DND-41 (cell line): ENCODE measurements around the gene GRIPAP1.

Experiments used
- ATAC-seq: fragments of 200-7000 bp; cut with Tn5 transposase; 3 replicates; pipeline ENCODE4 v1.9.1; 2021; ENCODE audit warnings: low read depth; ENCODE audit not compliant: insufficient read depth
- DNase-seq: peaks from one replicate; pipeline ENCODE4 v3.0.0-alpha.2; 2020
- H2AFZ ChIP-seq: 2 replicates; pipeline ENCODE4 v1.6.0; 2012; ENCODE audit warnings: low read depth, low read length
- H3K27ac ChIP-seq: 2 replicates; pipeline ENCODE4 v1.5.1; 2012; ENCODE audit warnings: low read length, inconsistent platforms
- H3K27me3 ChIP-seq: fragments of 200-600 bp; sonication (generic); 2 replicates; pipeline ENCODE4 v1.6.0; 2012; ENCODE audit warnings: low read length, mild to moderate bottlenecking, inconsistent platforms; ENCODE audit not compliant: insufficient read depth, poor library complexity
- H3K36me3 ChIP-seq: 2 replicates; pipeline ENCODE4 v1.5.1; 2012; ENCODE audit warnings: low read length, inconsistent platforms; ENCODE audit not compliant: insufficient read depth
- H3K4me1 ChIP-seq: 2 replicates; pipeline ENCODE4 v1.5.1; 2012; ENCODE audit warnings: mild to moderate bottlenecking, low read length; ENCODE audit not compliant: insufficient read depth
- H3K4me2 ChIP-seq: 2 replicates; pipeline ENCODE4 v1.6.0; 2012; ENCODE audit warnings: mild to moderate bottlenecking, moderate library complexity, low read length, inconsistent platforms; ENCODE audit not compliant: insufficient read depth
- H3K4me3 ChIP-seq, 2 experiments: fragments of 200-600 bp in 1 of 2; shearing (Covaris generic) in 1 of 2; 2 replicates each; pipeline ENCODE4 v1.5.1; 2012 to 2016; ENCODE audit warnings: inconsistent platforms in 2 of 2, low read length in 2 of 2, mild to moderate bottlenecking in 2 of 2, low read depth in 1 of 2, moderate library complexity in 1 of 2
- H3K79me2 ChIP-seq: 2 replicates; pipeline ENCODE4 v1.6.0; 2012; ENCODE audit warnings: low read length, inconsistent platforms; ENCODE audit not compliant: insufficient read depth
- H3K9ac ChIP-seq: 2 replicates; pipeline ENCODE4 v1.6.0; 2012; ENCODE audit warnings: low read depth, mild to moderate bottlenecking, inconsistent platforms, low read length, moderate library complexity
- H3K9me3 ChIP-seq: 2 replicates; pipeline ENCODE4 v1.5.1; 2012; ENCODE audit warnings: low read length, moderate library complexity, mild to moderate bottlenecking, inconsistent platforms; ENCODE audit not compliant: insufficient read depth, severe bottlenecking
- H4K20me1 ChIP-seq: 2 replicates; pipeline ENCODE4 v1.6.0; 2012; ENCODE audit warnings: low read length; ENCODE audit not compliant: insufficient read depth
- EZH2 ChIP-seq: IDR thresholded peaks from 3 replicates; pipeline ENCODE4 v1.6.1; 2012; ENCODE audit warnings: borderline replicate concordance, low read depth, mild to moderate bottlenecking, moderate library complexity, low read length, inconsistent platforms; ENCODE audit not compliant: severe bottlenecking
- TF ChIP-seq, protein P1 (sequence below): IDR thresholded peaks from 2 replicates; pipeline ENCODE4 v1.5.1; 2012; ENCODE audit warnings: borderline replicate concordance, low read length, moderate library complexity, mild to moderate bottlenecking; ENCODE audit not compliant: poor library complexity, severe bottlenecking; ENCODE audit errors: extremely low read depth

The GRIPAP1 gene

DNA sequence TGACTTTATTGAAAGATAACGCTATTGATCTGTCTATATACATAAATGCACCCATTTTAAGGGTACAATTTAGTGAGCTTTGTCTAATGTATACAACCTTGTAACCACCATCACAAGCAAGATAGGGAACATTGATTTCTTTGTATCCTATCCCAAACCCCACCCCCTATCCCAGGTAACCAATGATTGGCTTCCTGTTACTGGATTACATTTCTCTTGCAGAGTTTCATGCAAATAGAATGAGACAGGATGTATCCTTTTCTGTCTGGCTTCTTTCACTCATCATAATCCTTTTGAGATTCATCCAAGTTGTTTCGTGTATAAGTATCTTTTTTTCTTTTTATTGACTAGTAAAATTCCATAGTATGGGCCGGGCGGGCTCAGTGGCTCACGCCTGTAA, 1.6 kb upstream of the GRIPAP1 start:
- Histone ChIP-seq H3K36me3 (peaks cover 17% of the 10 kb centered on the region), H3K79me2 (peaks cover 19% of the 10 kb centered on the region), H3K9ac (no peak overlapping the region), H2AFZ (no peak overlapping the region), H3K4me3 (no peak overlapping the region), H3K27ac (no peak overlapping the region), H3K9me3 (no peaks in the 10 kb centered on the region), H3K4me1 (peaks cover 22% of the 10 kb centered on the region), H3K4me2 (no peak overlapping the region), H4K20me1 (no peaks in the 10 kb centered on the region; the same call in 1 of the 2 replicates), H3K27me3 (no peaks in the 10 kb centered on the region)
- no peak for TF ChIP-seq EZH2
- TF ChIP-seq, protein P1, sequence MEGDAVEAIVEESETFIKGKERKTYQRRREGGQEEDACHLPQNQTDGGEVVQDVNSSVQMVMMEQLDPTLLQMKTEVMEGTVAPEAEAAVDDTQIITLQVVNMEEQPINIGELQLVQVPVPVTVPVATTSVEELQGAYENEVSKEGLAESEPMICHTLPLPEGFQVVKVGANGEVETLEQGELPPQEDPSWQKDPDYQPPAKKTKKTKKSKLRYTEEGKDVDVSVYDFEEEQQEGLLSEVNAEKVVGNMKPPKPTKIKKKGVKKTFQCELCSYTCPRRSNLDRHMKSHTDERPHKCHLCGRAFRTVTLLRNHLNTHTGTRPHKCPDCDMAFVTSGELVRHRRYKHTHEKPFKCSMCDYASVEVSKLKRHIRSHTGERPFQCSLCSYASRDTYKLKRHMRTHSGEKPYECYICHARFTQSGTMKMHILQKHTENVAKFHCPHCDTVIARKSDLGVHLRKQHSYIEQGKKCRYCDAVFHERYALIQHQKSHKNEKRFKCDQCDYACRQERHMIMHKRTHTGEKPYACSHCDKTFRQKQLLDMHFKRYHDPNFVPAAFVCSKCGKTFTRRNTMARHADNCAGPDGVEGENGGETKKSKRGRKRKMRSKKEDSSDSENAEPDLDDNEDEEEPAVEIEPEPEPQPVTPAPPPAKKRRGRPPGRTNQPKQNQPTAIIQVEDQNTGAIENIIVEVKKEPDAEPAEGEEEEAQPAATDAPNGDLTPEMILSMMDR, result no peak
- no peak for ATAC-seq
- no peak for DNase-seq

DNA sequence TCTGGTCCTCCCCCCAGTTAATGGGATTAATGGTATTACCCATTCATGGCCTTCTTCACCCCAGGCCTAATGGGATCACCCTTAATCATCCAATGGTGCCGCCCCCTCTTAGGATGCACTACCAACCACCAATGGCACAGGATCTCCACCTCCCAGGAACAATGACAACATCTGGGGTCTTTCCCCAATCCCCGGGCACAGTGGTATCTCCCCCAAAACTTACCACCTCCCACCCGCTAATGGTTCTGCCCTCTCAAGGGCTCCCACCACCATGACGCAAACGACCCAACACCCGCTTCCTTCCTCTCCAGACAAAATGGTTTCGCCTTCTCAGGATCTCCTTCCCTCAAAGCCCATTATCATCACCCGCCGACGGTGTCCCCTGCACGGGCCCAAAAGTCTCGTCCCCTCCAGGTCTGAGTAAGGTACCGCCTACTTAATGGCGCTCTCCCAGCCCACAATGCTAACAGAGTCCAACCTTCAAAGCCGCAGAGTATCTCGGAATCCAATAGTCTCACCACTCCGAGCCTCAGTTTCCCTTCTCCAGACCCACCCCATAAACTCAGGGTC, 458 bp downstream of the GRIPAP1 start:
- peak; percentile 72 for DNase-seq
- H3K79me2 ChIP-seq, result peaks cover 19% of the 10 kb centered on the region
- no peaks in the 10 kb centered on the region for H3K27me3 ChIP-seq
- H4K20me1 ChIP-seq, result peaks cover 9% of the 10 kb centered on the region
- peak overlapping the region; percentile 84 for H3K4me2 ChIP-seq
- ATAC-seq, result peak; percentile 64
- H2AFZ ChIP-seq, result peak overlapping the region; percentile 76
- peak overlapping the region; percentile 97 for H3K27ac ChIP-seq
- peaks cover 22% of the 10 kb centered on the region for H3K4me1 ChIP-seq
- peak overlapping the region; percentile 85 for H3K9ac ChIP-seq
- peaks cover 38% of the 10 kb centered on the region for H3K36me3 ChIP-seq
- peak overlapping the region; percentile 84 to 92; a peak in 3 of 4 replicates for H3K4me3 ChIP-seq
- no peak for TF ChIP-seq EZH2
- TF ChIP-seq, protein P1, result no peak
- H3K9me3 ChIP-seq, result no peaks in the 10 kb centered on the region

DNA sequence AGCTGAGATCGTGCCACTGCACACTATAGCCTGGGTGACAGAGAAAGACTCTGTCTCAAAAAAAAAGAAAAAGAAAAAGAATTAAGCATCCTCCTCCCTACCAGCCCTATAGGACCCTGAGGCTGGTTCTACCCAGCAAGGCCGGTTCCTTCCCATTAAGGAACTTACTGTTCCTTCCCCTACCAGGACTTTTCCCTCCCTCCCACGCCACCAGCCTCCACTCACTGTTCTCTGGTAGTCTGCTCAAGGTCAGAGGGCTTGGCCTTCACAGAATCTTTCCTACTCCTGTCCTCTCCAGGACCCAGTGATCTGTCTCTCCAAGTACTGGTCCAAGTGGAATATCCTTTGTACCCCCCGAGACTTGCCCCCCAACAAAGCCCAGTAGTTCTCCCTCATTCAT, 1.4 kb downstream of the GRIPAP1 start:
- Histone ChIP-seq H4K20me1 (peaks cover 9% of the 10 kb centered on the region), H3K9me3 (no peaks in the 10 kb centered on the region), H3K27me3 (no peaks in the 10 kb centered on the region), H3K79me2 (peaks cover 19% of the 10 kb centered on the region), H3K4me3 (peak overlapping the region in 1 of 2 experiments; percentile 92; a peak in 2 of 4 replicates), H2AFZ (no peak overlapping the region), H3K36me3 (peaks cover 42% of the 10 kb centered on the region), H3K4me2 (peak overlapping the region; percentile 84), H3K9ac (no peak overlapping the region), H3K27ac (no peak overlapping the region), H3K4me1 (peaks cover 22% of the 10 kb centered on the region)
- DNase-seq (no peak), ATAC-seq (no peak)
- TF ChIP-seq EZH2, result no peak
- TF ChIP-seq, protein P1, result no peak

DNA sequence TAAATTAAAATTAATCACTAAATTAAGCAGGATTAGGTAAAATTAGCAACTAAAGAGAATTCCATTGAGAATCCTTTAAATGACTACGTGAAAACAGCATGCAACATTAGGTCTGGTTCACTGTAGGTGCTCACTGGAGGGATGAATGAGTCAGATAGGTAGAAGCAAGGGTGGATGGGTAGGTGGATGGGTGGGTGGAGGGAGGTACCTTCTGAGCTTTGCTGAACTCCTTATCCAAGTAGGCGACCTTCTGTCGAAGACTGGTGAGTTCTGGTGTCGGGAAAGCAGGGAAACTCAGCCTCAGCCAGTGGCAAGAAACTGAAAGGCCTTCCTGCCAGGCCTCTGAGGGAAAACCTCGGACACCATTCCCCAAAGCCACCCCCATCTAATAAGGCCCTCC, 3.0 kb downstream of the GRIPAP1 start:
- H3K9ac ChIP-seq, result no peak overlapping the region
- peaks cover 9% of the 10 kb centered on the region for H4K20me1 ChIP-seq
- peaks cover 52% of the 10 kb centered on the region for H3K36me3 ChIP-seq
- no peak overlapping the region for H3K4me2 ChIP-seq
- H3K9me3 ChIP-seq, result no peaks in the 10 kb centered on the region
- H3K4me3 ChIP-seq, result no peak overlapping the region
- TF ChIP-seq EZH2, result no peak
- TF ChIP-seq, protein P1, result no peak
- DNase-seq, result no peak
- H3K79me2 ChIP-seq, result peaks cover 19% of the 10 kb centered on the region
- H3K27ac ChIP-seq, result no peak overlapping the region
- ATAC-seq, result no peak
- H3K4me1 ChIP-seq, result peaks cover 22% of the 10 kb centered on the region
- H3K27me3 ChIP-seq, result no peaks in the 10 kb centered on the region
- no peak overlapping the region for H2AFZ ChIP-seq
